ENCODE results near the gene MCRIP2. TPM values are rescaled to one million over a fixed set of nuclear protein-coding genes. Genes with fewer than 3 reads are reported as not detected.

Gene MCRIP2
- total and polyA plus RNA-seq, 2 of the 8 experiments (the other 6 are each of a cell fraction or from before 2014, with no cell fraction given): 45.4 to 75.5 TPM

- peaks cover 0 to 21% (median 3%) of the 10 kb centered on the region in 4 experiments; a peak in 4 of 8 replicates for H3K36me3 ChIP-seq (ENCODE audit: control insufficient read depth in 2 of 4, insufficient read depth in 4 of 4, low read length in 3 of 4)
- 60% methylated on average over 17 of the region's 53 CpGs; no CpG with 5 or more reads in 1 of the 2 experiments for WGBS, 2 experiments (ENCODE audit: extremely low coverage in 1 of 2, insufficient coverage in 1 of 2, insufficient read length in 1 of 2, insufficient replicate concordance in 2 of 2, low coverage in 1 of 2, low lambda C conversion rate in 2 of 2, missing lambda C conversion rate in 1 of 2)
- POLR2A ChIA-PET (ENCODE audit: partially characterized antibody): interaction anchor here (0.6 to 2.7 kb wide), 21 partner anchors 9 to 253 kb away, joined by 3 to 16 read pairs (median 3); partner anchors contain the start of genes WDR24 and WDR90
- peak overlapping the region; percentile 73 to 89 (median 77) for H3K4me3 ChIP-seq (ENCODE audit: extremely low read depth in 1 of 4, insufficient read depth in 2 of 4, low read depth in 3 of 4, low read length in 4 of 4)
- H4K91ac ChIP-seq (replicated peaks; ENCODE audit: insufficient read length, low read length): peak overlapping the region; percentile 84
- H4K8ac ChIP-seq (ENCODE audit: extremely low read depth, insufficient read depth, low read length): peak overlapping the region; percentile 62; the same call in 1 of the 2 replicates
- no peak overlapping the region for H3K14ac ChIP-seq (ENCODE audit: insufficient read length)
- peak in 1 of 2 experiments; percentile 91 for DNase-seq (ENCODE audit: low read depth in 1 of 2, low spot score in 2 of 2)
- H2AFZ ChIP-seq (ENCODE audit: low read length): 0 out of 2 replicates have a peak overlapping the region, but pooled peaks have one; percentile 34
- no peak overlapping the region for H3K9ac ChIP-seq (replicated peaks in 1 of 4; ENCODE audit: extremely low read depth in 1 of 4, low read depth in 3 of 4, low read length in 3 of 4)
- peak overlapping the region; percentile 94 for H2BK5ac ChIP-seq (ENCODE audit: low read depth, low read length)
- H4K20me1 ChIP-seq (replicated peaks in 1 of 2; ENCODE audit: control insufficient read depth in 1 of 2, insufficient read depth in 2 of 2, low read length in 2 of 2): peaks cover 3 to 8% of the 10 kb centered on the region in 2 experiments
- CTCF ChIA-PET (ENCODE audit: partially characterized antibody): interaction anchor here (0.8 to 2.9 kb wide), 16 partner anchors 8 to 142 kb away, joined by 3 to 24 read pairs (median 4); partner anchors contain the start of genes NHLRC4 and WDR90
- peaks cover 9% of the 10 kb centered on the region; the same call in 1 of the 2 replicates for H3K23me2 ChIP-seq (ENCODE audit: low read depth, low read length)
- peak overlapping the region; percentile 53; the same call in 1 of the 2 replicates for H3K27ac ChIP-seq (ENCODE audit: low read depth, low read length)
- H3K9me3 ChIP-seq (ENCODE audit: insufficient read depth in 2 of 2, low read depth in 1 of 2, low read length in 1 of 2): no peaks in the 10 kb centered on the region
- no peak overlapping the region for H2BK20ac ChIP-seq (ENCODE audit: low read length)
- H3K27me3 ChIP-seq (replicated peaks in 1 of 4; ENCODE audit: control insufficient read depth in 3 of 4, extremely low read depth in 1 of 4, insufficient read depth in 3 of 4, low read length in 3 of 4): no peaks in the 10 kb centered on the region
- 0 out of 2 replicates have a peak overlapping the region, but pooled peaks have one; percentile 92 for H2BK12ac ChIP-seq (ENCODE audit: low read depth, low read length)
- peak overlapping the region; percentile 96 for H3K18ac ChIP-seq (ENCODE audit: extremely low read depth, low read length)
- H3K23ac ChIP-seq (ENCODE audit: insufficient read length): no peak overlapping the region
- FAIRE-seq: no peak
- peak overlapping the region; percentile 96; the same call in 1 of the 2 replicates for H2BK15ac ChIP-seq (ENCODE audit: low read length)
- H3K4me1 ChIP-seq (replicated peaks in 1 of 4; ENCODE audit: control insufficient read depth in 3 of 4, insufficient read depth in 4 of 4, low read length in 3 of 4): peaks cover 0 to 29% (median 18%) of the 10 kb centered on the region in 4 experiments; a peak in 6 of 7 replicates
- peak overlapping the region; percentile 81 for H3K4ac ChIP-seq (replicated peaks; ENCODE audit: insufficient read length, low read depth, low read length)
- H4K5ac ChIP-seq (ENCODE audit: insufficient read length, low read depth, low read length): peak overlapping the region; percentile 60
- H3K56ac ChIP-seq (replicated peaks; ENCODE audit: insufficient read length, low read depth, low read length): peak overlapping the region; percentile 82
- peak overlapping the region; percentile 62 to 88 for H3K4me2 ChIP-seq (ENCODE audit: insufficient read depth in 1 of 2, low read depth in 2 of 2, low read length in 2 of 2)
- H2BK120ac ChIP-seq (replicated peaks; ENCODE audit: low read depth, low read length): peak overlapping the region; percentile 47
- no peak overlapping the region for H2AK5ac ChIP-seq (ENCODE audit: low read depth, low read length)
- H3K79me2 ChIP-seq (ENCODE audit: control insufficient read depth in 1 of 2, insufficient read depth in 2 of 2, low read length in 2 of 2): peaks cover 0 to 6% of the 10 kb centered on the region in 2 experiments; a peak in 1 of 4 replicates
- H3K79me1 ChIP-seq (ENCODE audit: low read depth, low read length): no peaks in the 10 kb centered on the region
- peak; percentile 4 for TF ChIP-seq KDM4A (IDR thresholded peaks at IDR 0.05; ENCODE audit: low read depth, low read length, severe bottlenecking)
- no peak for TF ChIP-seq NANOG (IDR thresholded peaks at IDR 0.05; ENCODE audit: insufficient read depth, low read depth, low read length, poor library complexity, severe bottlenecking)
- no peak for TF ChIP-seq KDM1A (IDR thresholded peaks at IDR 0.05; ENCODE audit: borderline replicate concordance, low read length)
- no peak for TF ChIP-seq ZNF274 (IDR thresholded peaks at IDR 0.05; ENCODE audit: borderline replicate concordance, extremely low read depth, low read length)
- TF ChIP-seq RAD21 (IDR thresholded peaks at IDR 0.05 in 1 of 2, conservative IDR thresholded peaks at IDR 0.05 in 1 of 2; ENCODE audit: low read depth in 2 of 2, low read length in 2 of 2): no peak
- no peak for TF ChIP-seq TAF7 (optimal IDR thresholded peaks at IDR 0.05; ENCODE audit: borderline replicate concordance, low read depth, low read length)
- TF ChIP-seq TCF12 (IDR thresholded peaks at IDR 0.05; ENCODE audit: low read depth, low read length): no peak
- peak; percentile 47; the same call in 1 of the 2 replicates for TF ChIP-seq MAX (IDR thresholded peaks at IDR 0.05)
- TF ChIP-seq SP2 (IDR thresholded peaks at IDR 0.05; ENCODE audit: low read length): no peak
Observed at GRCh38 chr16:637081-638018, 4.3 kb upstream of the MCRIP2 start.

Measured in H1 (cell line).